ENCODE results near the gene RNPEP.

DNA sequence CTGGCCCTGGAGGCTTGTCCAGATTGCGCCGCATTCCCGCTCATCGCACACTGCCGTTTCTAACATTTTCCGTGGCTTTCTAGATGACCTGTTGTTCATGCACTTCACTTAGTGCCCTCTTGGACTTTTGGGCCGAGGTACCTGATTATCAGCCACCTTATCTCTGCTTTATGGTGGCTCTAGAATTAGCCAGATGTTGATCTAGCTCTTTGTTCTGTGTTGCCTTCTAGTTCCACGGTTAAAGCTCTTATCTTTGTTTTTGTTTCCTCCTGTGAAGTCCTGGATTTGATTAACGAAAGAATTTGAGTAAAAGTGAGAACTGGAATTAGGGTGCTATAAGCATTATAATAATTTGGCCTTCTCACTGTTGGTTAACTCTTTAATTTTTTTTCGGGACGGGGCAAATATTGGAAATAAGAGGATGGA is 945 bp downstream of the RNPEP start:
- TF ChIP-seq, protein P1, sequence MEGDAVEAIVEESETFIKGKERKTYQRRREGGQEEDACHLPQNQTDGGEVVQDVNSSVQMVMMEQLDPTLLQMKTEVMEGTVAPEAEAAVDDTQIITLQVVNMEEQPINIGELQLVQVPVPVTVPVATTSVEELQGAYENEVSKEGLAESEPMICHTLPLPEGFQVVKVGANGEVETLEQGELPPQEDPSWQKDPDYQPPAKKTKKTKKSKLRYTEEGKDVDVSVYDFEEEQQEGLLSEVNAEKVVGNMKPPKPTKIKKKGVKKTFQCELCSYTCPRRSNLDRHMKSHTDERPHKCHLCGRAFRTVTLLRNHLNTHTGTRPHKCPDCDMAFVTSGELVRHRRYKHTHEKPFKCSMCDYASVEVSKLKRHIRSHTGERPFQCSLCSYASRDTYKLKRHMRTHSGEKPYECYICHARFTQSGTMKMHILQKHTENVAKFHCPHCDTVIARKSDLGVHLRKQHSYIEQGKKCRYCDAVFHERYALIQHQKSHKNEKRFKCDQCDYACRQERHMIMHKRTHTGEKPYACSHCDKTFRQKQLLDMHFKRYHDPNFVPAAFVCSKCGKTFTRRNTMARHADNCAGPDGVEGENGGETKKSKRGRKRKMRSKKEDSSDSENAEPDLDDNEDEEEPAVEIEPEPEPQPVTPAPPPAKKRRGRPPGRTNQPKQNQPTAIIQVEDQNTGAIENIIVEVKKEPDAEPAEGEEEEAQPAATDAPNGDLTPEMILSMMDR (IDR thresholded peaks at IDR 0.05; ENCODE audit: low read depth, low read length, poor library complexity, severe bottlenecking): peak; percentile 1
- no peak for TF ChIP-seq EZH2phosphoT487 (IDR thresholded peaks at IDR 0.05; ENCODE audit: borderline replicate concordance, low read length)

Data from DOHH2 (cell line).